ENCODE results near the gene PTPRN2.
"Not testable (repeated sequence)": the region's sequence is repeated elsewhere in the genome, so short reads cannot be mapped to it uniquely, and the experiment has no call there.

The PTPRN2 gene

GRCh38 chr7:158286210-158286609 is 301.4 kb downstream of the PTPRN2 start:
- DNase-seq, result no peak

- DNase-seq, result peak in 1 of 3 experiments; percentile 35
Measured at GRCh38 chr7:158285383-158285770, 302.2 kb downstream of the PTPRN2 start.

GRCh38 chr7:158284617-158285382 is 302.8 kb downstream of the PTPRN2 start:
- DNase-seq, result no peak

GRCh38 chr7:158284121-158284520 is 303.5 kb downstream of the PTPRN2 start:
- DNase-seq, result no peak

GRCh38 chr7:158283016-158283974 is 304.3 kb downstream of the PTPRN2 start:
- DNase-seq, result peak in 1 of 3 experiments; percentile 35

GRCh38 chr7:158282461-158283001 is 305.1 kb downstream of the PTPRN2 start:
- no peak for DNase-seq

GRCh38 chr7:158281441-158281840 is 306.2 kb downstream of the PTPRN2 start:
- DNase-seq, result no peak

- DNase-seq, result no peak
Measured at GRCh38 chr7:158280448-158281144, 307.0 kb downstream of the PTPRN2 start.

- no peak for DNase-seq
Measured at GRCh38 chr7:158279539-158280447, 307.8 kb downstream of the PTPRN2 start.

GRCh38 chr7:158278745-158279320 is 308.8 kb downstream of the PTPRN2 start:
- DNase-seq, result no peak

GRCh38 chr7:158277219-158278141 is 310.1 kb downstream of the PTPRN2 start:
- no peak for DNase-seq

- DNase-seq, result no peak
Measured at GRCh38 chr7:158276414-158277218, 311.0 kb downstream of the PTPRN2 start.

GRCh38 chr7:158275711-158276413 is 311.8 kb downstream of the PTPRN2 start:
- DNase-seq, result no peak

- no peak for DNase-seq
Measured at GRCh38 chr7:158274996-158275395, 312.6 kb downstream of the PTPRN2 start.

- no peak for DNase-seq
Measured at GRCh38 chr7:158274404-158274811, 313.2 kb downstream of the PTPRN2 start.

GRCh38 chr7:158273756-158274342 is 313.8 kb downstream of the PTPRN2 start:
- DNase-seq, result not testable (repeated sequence)

GRCh38 chr7:158273138-158273651 is 314.4 kb downstream of the PTPRN2 start:
- no peak for DNase-seq
